Kidney (tissue), 14 donors: Measurements from ENCODE around the gene CTSW. TPM values are rescaled to one million over a fixed set of nuclear protein-coding genes. Genes with fewer than 3 reads are reported as not detected.
A peak's percentile ranks its signal among the peaks of the same experiment; 100 is the strongest.

Source experiments
- DNase-seq, 5 donors: peaks; one replicate each; pipeline ENCODE4 v3.0.0-alpha.2; 2013 to 2020
- FAIRE-seq: peaks from 2 replicates; lab custom pipeline; 2012; peaks lifted over from hg19 to GRCh38; lab: Jason Lieb, UNC
- H3K27ac ChIP-seq, 2 donors: one replicate each; pipeline ENCODE4 v1.7.0; 2013; ENCODE audit warnings: low read depth in 2 of 2, low read length in 2 of 2, inconsistent platforms in 1 of 2
- H3K27me3 ChIP-seq: one replicate; pipeline ENCODE4 v1.7.1; 2013; ENCODE audit warnings: low read length, inconsistent platforms; ENCODE audit not compliant: control insufficient read depth, insufficient read depth
- H3K36me3 ChIP-seq, 3 donors: one replicate each; pipeline versions ENCODE4 v1.7.0 to v1.7.1; 2013; ENCODE audit warnings: low read length in 3 of 3, control low read depth in 1 of 3, inconsistent platforms in 1 of 3; ENCODE audit not compliant: insufficient read depth in 3 of 3, control insufficient read depth in 2 of 3
- H3K4me1 ChIP-seq, 3 donors: one replicate each; pipeline versions ENCODE4 v1.7.0 to v1.7.1; 2013; ENCODE audit warnings: low read length in 3 of 3, inconsistent platforms in 1 of 3, low read depth in 1 of 3; ENCODE audit not compliant: control insufficient read depth in 2 of 3, insufficient read depth in 2 of 3
- H3K4me3 ChIP-seq, 3 donors: one replicate each; pipeline versions ENCODE4 v1.7.0 to v1.8.1; 2013; ENCODE audit warnings: low read length in 3 of 3, control low read depth in 1 of 3, inconsistent platforms in 1 of 3
- H3K9ac ChIP-seq, 3 donors: one replicate each; pipeline versions ENCODE4 v1.7.0 to v1.7.1; 2013; ENCODE audit warnings: low read length in 3 of 3, control low read depth in 1 of 3, inconsistent platforms in 1 of 3
- H3K9me3 ChIP-seq, 3 donors: one replicate each; pipeline versions ENCODE4 v1.7.0 to v1.7.1; 2013; ENCODE audit warnings: low read length in 3 of 3, control low read depth in 1 of 3, inconsistent platforms in 1 of 3; ENCODE audit not compliant: control insufficient read depth in 2 of 3, insufficient read depth in 1 of 3
- CTCF ChIP-seq: IDR thresholded peaks from 3 replicates; pipeline ENCODE4 v1.5.1; 2012; ENCODE audit warnings: mild to moderate bottlenecking, moderate library complexity, borderline replicate concordance; ENCODE audit not compliant: insufficient read depth; ENCODE audit errors: extremely low read depth
- intact Hi-C: fragments of 100-400 bp; cut with DNase I; formaldehyde crosslinking; loops from one replicate; pipeline ENCODE4 v1.11.1; 2022
- polyA plus RNA-seq: library from polyadenylated mRNA; stranded (reverse); fragments of 350-450 nt; fragmentation: Illumina TruSeq; extraction: RNeasy Lipid Tissue Mini Kit (QIAGEN cat#74804); gene quantifications from one replicate; pipeline ENCODE4 v1.2.3, GENCODE V29; 2014; ENCODE audit warnings: low read depth, low replicate concordance; ENCODE audit not compliant: insufficient read depth
- total RNA-seq: library from RNA; stranded (reverse); fragmentation: NEBNext Ultra II Directional; extraction: Animal tissue kit (Norgen Biotek cat#: 25700); gene quantifications from one replicate; pipeline ENCODE4 v1.2.1, GENCODE V29; 2021
- donor health status: control.
- donor health status: control.
- donor health status: control.
- donor health status: control.
- donor health status: control.
- donor health status: DM: yes; HTN: yes; CAD: no.
- donor health status: Normal renal cell carcinoma (clear cell type).

Gene CTSW
- total and polyA plus RNA-seq, 2 donors from 2014 or later: 1.3 to 3.9 TPM

- H3K36me3 ChIP-seq: no peaks in the 10 kb centered on the region
- H3K9ac ChIP-seq: peak overlapping the region in 2 of 3 donors; percentile 38 to 68
- H3K27me3 ChIP-seq: no peaks in the 10 kb centered on the region
- TF ChIP-seq CTCF: no peak
- FAIRE-seq (no peak), DNase-seq (no peak)
- H3K4me3 ChIP-seq: peak overlapping the region; percentile 22 to 85 (median 76)
- intact Hi-C loops: loop anchor here (10.0 kb wide), 1 partner anchor 129 kb away; no protein-coding TSS in a partner anchor
- no peaks in the 10 kb centered on the region for H3K9me3 ChIP-seq
- H3K4me1 ChIP-seq: peaks cover 5 to 13% (median 6%) of the 10 kb centered on the region in 3 donors
- no peak overlapping the region for H3K27ac ChIP-seq
These were observed 45.4 kb upstream of the CTSW start for GRCh38 chr11:65834202-65834601.

GRCh38 chr11:65842144-65842543, 37.5 kb upstream of the CTSW start:
- no peak overlapping the region for H3K4me3 ChIP-seq
- no peaks in the 10 kb centered on the region for H3K27me3 ChIP-seq
- H3K27ac ChIP-seq: no peak overlapping the region
- intact Hi-C loops: no loop called here
- FAIRE-seq: no peak
- TF ChIP-seq CTCF: no peak
- no peaks in the 10 kb centered on the region for H3K4me1 ChIP-seq
- H3K9me3 ChIP-seq: no peaks in the 10 kb centered on the region
- no peak overlapping the region for H3K9ac ChIP-seq
- DNase-seq: no peak
- no peaks in the 10 kb centered on the region for H3K36me3 ChIP-seq

GRCh38 chr11:65843811-65844210, 35.8 kb upstream of the CTSW start:
- TF ChIP-seq CTCF: no peak
- Histone ChIP-seq H3K27me3 (no peaks in the 10 kb centered on the region), H3K9ac (no peak overlapping the region), H3K36me3 (no peaks in the 10 kb centered on the region), H3K4me3 (no peak overlapping the region), H3K9me3 (no peaks in the 10 kb centered on the region), H3K4me1 (no peaks in the 10 kb centered on the region), H3K27ac (no peak overlapping the region)
- intact Hi-C loops: no loop called here
- FAIRE-seq (no peak), DNase-seq (no peak)

- Histone ChIP-seq H3K36me3 (no peaks in the 10 kb centered on the region), H3K27me3 (no peaks in the 10 kb centered on the region), H3K4me3 (no peak overlapping the region), H3K9ac (no peak overlapping the region), H3K27ac (no peak overlapping the region), H3K4me1 (no peaks in the 10 kb centered on the region), H3K9me3 (no peaks in the 10 kb centered on the region)
- no peak for DNase-seq
- no peak for FAIRE-seq
- no peak for TF ChIP-seq CTCF
- intact Hi-C loops: no loop called here
These were observed 35.3 kb upstream of the CTSW start for GRCh38 chr11:65844231-65844872.
